ENCODE measurements around the gene ZNF217.
"Not testable (repeated sequence)": the region's sequence is repeated elsewhere in the genome, so short reads cannot be mapped to it uniquely, and the experiment has no call there.

- TF ChIP-seq POLR2AphosphoS5 (IDR thresholded peaks at IDR 0.05; ENCODE audit: low read depth, low read length): not testable (repeated sequence)
- peak; percentile 43; the same call in 1 of the 2 replicates for TF ChIP-seq POLR2A (IDR thresholded peaks at IDR 0.05; ENCODE audit: low read depth, low read length)
These were observed at the start of gene ZNF217 for GRCh38 chr20:53593466-53594007.
